Pancreas (tissue), 10 donors: ENCODE measurements around the gene KIAA0930. TPM values are rescaled to one million over a fixed set of nuclear protein-coding genes. Genes with fewer than 3 reads are reported as not detected.
"Not testable (repeated sequence)": the region's sequence is repeated elsewhere in the genome, so short reads cannot be mapped to it uniquely, and the experiment has no call there.

ENCODE experiments used
- ATAC-seq, 4 donors: fragments of 200-7000 bp; cut with Tn5 transposase; one replicate each; pipeline versions ENCODE4 v1.8.0 to v1.9.1; 2020; ENCODE audit warnings: mild to moderate bottlenecking in 4 of 4, moderate library complexity in 4 of 4
- DNase-seq, 6 donors: peaks; one replicate each; pipeline ENCODE4 v3.0.0-alpha.2; 2020
- FAIRE-seq: peaks from 2 replicates; lab custom pipeline; 2012; peaks lifted over from hg19 to GRCh38; lab: Jason Lieb, UNC
- H3K27ac ChIP-seq, 4 donors: fragments of 200-600 bp; sonication (generic); 1 replicate in 3 of 4; 2 replicates in 1 of 4; pipeline versions ENCODE4 v1.5.0 to v1.8.0; 2020
- H3K27me3 ChIP-seq, 4 donors: fragments of 200-600 bp; one replicate each; pipeline ENCODE4 v1.8.0; 2021
- H3K36me3 ChIP-seq, 3 donors: fragments of 200-600 bp; sonication (generic) in 1 of 3; one replicate each; pipeline versions ENCODE4 v1.5.0 to v1.8.0; 2020 to 2021
- H3K4me1 ChIP-seq, 3 donors: fragments of 200-600 bp; one replicate each; pipeline ENCODE4 v1.8.0; 2021
- H3K4me3 ChIP-seq, 4 donors: fragments of 200-600 bp; sonication (generic) in 2 of 4; one replicate each; pipeline versions ENCODE4 v1.5.0 to v1.8.0; 2020 to 2021
- H3K9me3 ChIP-seq, 4 donors: fragments of 200-600 bp; one replicate each; pipeline ENCODE4 v1.8.0; 2021
- WGBS, 2 donors: extraction: QIAGEN DNeasy Blood & Tissue Kit; methylation state at CpG; one replicate each; pipeline ENCODE4 v1.1.7; 2013; 5-methylcytosine and 5-hydroxymethylcytosine counted together
- intact Hi-C, 3 donors: fragments of 100-400 bp; cut with DNase I; formaldehyde crosslinking; loops; one replicate each; pipeline versions ENCODE4 v1.11.1 to v1.14.2; 2022
- polyA plus RNA-seq, 2 donors: library from polyadenylated mRNA; stranded (reverse); fragments of 200-250 nt; gene quantifications; one replicate each; pipeline ENCODE4 v1.2.3, GENCODE V29; 2013
- total RNA-seq, 6 donors: library from RNA; stranded (reverse); fragmentation: NEBNext Ultra II Directional in 4 of 6; extraction: Animal tissue kit (Norgen Biotek cat#: 25700) in 4 of 6; gene quantifications; one replicate each; pipeline versions ENCODE4 v1.2.1 to v1.2.4, GENCODE V29; 2021 to 2023
- TF ChIP-seq, protein P1 (sequence below), 4 donors: fragments of 200-600 bp; sonication (generic) in 3 of 4; IDR thresholded peaks; one replicate each; pipeline versions ENCODE4 v1.5.0 to v1.8.0; 2021; ENCODE audit warnings: antibody characterized with exemption in 4 of 4
- donor health status: healthy with polysubstance abuse.
- donor health status: DM: no; HTN: no; CAD: no; lungs with moderate emphysema.
- donor health status: DM: no; HTN: no; CAD: no.
- donor health status: control.
- donor health status: control.
- donor health status: Bipolar disorder and iron deficiency.
- donor health status: DM: yes; HTN: yes; CAD: no.
- donor health status: DM: no; HTN: no; CAD: no.
- donor health status: DM: no; HTN: no; CAD: no.
- donor health status: DM: yes; HTN: yes; CAD: no.

The KIAA0930 gene
- total and polyA plus RNA-seq, 8 donors = 14.6 to 36.8 (median 20.0) TPM

DNA sequence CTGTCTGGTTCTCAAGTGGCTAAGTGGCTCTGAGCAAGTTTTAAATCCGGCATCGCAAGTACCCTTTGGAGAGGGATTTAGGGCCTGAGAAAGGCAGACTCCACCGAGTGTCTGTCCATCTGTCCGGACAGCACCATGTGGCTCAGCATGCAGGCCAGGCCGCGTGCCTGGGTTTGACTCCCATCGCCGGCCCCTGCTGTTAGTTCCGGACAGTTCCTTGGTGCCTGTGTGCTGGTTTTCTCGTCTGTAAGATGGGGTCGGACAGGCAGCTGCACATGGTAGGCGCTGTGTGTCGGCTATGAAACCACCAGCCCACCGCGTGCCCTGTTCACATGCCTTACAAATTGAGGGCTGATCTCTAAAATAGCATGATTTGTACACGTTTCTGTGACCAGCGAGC is 46.0 kb downstream of the KIAA0930 start:
- TF ChIP-seq, protein P1, sequence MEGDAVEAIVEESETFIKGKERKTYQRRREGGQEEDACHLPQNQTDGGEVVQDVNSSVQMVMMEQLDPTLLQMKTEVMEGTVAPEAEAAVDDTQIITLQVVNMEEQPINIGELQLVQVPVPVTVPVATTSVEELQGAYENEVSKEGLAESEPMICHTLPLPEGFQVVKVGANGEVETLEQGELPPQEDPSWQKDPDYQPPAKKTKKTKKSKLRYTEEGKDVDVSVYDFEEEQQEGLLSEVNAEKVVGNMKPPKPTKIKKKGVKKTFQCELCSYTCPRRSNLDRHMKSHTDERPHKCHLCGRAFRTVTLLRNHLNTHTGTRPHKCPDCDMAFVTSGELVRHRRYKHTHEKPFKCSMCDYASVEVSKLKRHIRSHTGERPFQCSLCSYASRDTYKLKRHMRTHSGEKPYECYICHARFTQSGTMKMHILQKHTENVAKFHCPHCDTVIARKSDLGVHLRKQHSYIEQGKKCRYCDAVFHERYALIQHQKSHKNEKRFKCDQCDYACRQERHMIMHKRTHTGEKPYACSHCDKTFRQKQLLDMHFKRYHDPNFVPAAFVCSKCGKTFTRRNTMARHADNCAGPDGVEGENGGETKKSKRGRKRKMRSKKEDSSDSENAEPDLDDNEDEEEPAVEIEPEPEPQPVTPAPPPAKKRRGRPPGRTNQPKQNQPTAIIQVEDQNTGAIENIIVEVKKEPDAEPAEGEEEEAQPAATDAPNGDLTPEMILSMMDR (IDR thresholded peaks at IDR 0.05) = no peak
- intact Hi-C loops = no loop called here
- FAIRE-seq (no peak), DNase-seq (peak in 1 of 6 donors; percentile 5), ATAC-seq (no peak)
- no peaks in the 10 kb centered on the region for H3K9me3 ChIP-seq
- no peaks in the 10 kb centered on the region for H3K4me1 ChIP-seq
- H3K27ac ChIP-seq = no peak overlapping the region
- WGBS, 2 donors = 87 to 91% methylated on average over 17 of the region's 17 CpGs
- no peaks in the 10 kb centered on the region for H3K27me3 ChIP-seq
- peaks cover 0 to 20% (median 6%) of the 10 kb centered on the region in 3 donors for H3K36me3 ChIP-seq
- H3K4me3 ChIP-seq = no peak overlapping the region

DNA sequence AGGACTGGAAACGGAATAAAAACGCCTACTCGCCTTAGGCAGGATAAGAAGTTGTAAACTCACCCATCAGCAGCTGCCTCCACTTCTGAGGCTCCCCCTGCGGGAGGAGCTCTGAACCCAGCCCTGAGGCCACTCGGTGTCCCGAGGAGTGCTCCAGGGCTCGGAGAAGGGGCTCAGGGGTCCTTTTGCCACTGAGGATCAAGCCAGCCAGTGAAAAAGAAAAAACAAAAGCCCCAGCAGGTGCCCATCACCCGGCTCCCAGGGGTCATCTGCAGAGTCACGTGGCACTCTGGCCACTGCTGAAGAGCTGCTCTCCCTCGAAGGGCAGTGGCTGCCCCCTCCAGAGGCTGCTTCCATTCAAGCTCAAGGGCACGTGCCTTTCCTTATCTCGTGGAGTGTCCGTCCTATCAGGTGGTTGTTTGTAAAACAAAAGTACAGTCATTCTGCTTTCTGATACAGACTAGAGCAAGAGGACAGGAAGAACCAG is 48.0 kb downstream of the KIAA0930 start:
- 52 to 56% methylated on average over 13 of the region's 13 CpGs for whole genome bisulfite sequencing, 2 donors
- peak in 2 of 6 donors; percentile 6 to 8 for DNase-seq
- Histone ChIP-seq H3K4me1 (no peaks in the 10 kb centered on the region), H3K27me3 (no peaks in the 10 kb centered on the region), H3K27ac (no peak overlapping the region), H3K9me3 (no peaks in the 10 kb centered on the region), H3K36me3 (peaks cover 0 to 12% (median 0%) of the 10 kb centered on the region in 3 donors), H3K4me3 (no peak overlapping the region)
- TF ChIP-seq, protein P1 (IDR thresholded peaks at IDR 0.05) = no peak
- ATAC-seq = peak in 2 of 4 donors; percentile 10 to 18
- intact Hi-C loops = no loop called here
- no peak for FAIRE-seq

DNA sequence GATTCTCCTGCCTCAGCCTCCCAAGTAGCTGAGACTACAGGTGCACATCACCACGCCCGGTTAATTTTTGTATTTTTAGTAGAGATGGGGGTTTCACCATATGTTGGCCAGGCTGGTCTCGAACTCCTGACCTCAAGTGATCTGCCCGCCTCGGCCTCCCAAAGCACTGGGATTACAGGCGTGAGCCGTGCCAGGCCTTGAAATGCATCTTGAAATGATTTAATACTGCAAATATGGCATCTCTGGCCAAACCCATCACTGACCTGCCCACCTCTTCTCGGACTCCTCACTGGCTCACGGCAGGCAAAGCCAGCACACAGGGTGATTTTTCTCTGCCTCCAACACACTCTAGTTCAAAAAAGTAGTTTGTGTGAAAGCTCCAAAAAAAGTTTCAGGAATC is 48.9 kb downstream of the KIAA0930 start:
- H3K4me3 ChIP-seq, ATAC-seq, H3K4me1 ChIP-seq, H3K9me3 ChIP-seq, H3K27ac ChIP-seq, DNase-seq, FAIRE-seq, H3K27me3 ChIP-seq, intact Hi-C loops: not testable (repeated sequence)
- peaks cover 0 to 12% (median 0%) of the 10 kb centered on the region in 3 donors for H3K36me3 ChIP-seq
- WGBS, 2 donors = 83 to 96% methylated on average over 9 of the region's 9 CpGs

DNA sequence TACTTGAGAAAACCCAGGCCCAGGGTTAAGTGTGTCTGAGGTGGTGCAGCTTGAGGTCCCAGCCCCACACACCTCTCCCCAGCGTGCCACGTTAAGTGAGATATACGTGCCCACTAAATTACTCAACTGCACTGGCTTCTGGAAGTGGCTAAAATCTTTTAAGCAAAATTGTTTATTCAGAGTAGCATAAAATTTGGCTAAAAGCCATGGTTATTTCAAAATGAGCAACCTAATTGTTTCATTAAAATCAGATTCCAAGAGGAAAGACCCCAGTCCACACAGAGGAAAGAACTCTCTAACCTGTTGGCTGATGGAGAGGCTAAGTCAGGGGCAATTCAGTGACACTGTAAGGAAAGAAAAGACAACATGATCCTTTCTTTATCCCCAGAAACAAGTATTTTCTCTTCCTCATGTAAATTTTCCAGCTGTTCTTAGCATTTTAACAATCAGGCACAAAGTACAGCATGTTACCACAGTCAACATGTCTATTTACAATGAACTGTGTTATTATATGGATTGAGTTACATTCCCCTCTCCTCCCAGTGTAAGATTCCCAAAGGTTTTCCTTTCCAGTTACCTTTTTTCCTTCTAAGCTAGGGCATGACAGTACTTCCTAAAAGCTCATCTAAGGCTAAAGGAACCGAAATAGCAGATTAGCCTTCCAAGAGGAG is 50.4 kb downstream of the KIAA0930 start:
- TF ChIP-seq, protein P1 (IDR thresholded peaks at IDR 0.05) = no peak
- Histone ChIP-seq H3K4me3 (no peak overlapping the region), H3K4me1 (no peaks in the 10 kb centered on the region), H3K9me3 (no peaks in the 10 kb centered on the region), H3K27me3 (no peaks in the 10 kb centered on the region), H3K27ac (no peak overlapping the region), H3K36me3 (peaks cover 0 to 11% (median 0%) of the 10 kb centered on the region in 3 donors)
- FAIRE-seq = no peak
- intact Hi-C loops = no loop called here
- no peak for ATAC-seq
- WGBS, 2 donors = 84 to 85% methylated on average over 4 of the region's 4 CpGs
- DNase-seq = no peak

DNA sequence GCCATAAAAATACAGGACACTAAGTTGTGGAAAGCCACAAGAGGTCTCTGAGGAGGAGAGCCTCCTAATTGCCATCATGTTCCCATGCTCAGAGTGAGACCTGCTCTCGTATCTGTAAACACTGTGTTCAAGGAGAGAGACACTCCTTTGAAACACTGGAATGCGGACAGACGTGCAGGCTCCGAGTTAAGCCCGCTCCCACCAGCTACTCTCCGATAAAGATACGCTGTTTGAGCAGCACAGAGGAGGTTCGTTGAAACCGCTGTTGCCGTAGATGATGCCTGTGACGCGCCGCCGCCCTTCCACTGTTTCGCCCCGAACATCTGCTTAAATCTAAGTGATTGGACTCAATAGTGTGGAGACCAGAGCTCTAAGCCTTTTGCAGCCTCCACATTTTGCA is 51.9 kb downstream of the KIAA0930 start:
- no peaks in the 10 kb centered on the region for H3K4me1 ChIP-seq
- no peak overlapping the region for H3K4me3 ChIP-seq
- H3K36me3 ChIP-seq = peaks cover 0 to 14% (median 0%) of the 10 kb centered on the region in 3 donors
- no peak overlapping the region for H3K27ac ChIP-seq
- FAIRE-seq = no peak
- ATAC-seq = no peak
- no peaks in the 10 kb centered on the region for H3K27me3 ChIP-seq
- intact Hi-C loops = no loop called here
- TF ChIP-seq, protein P1 (IDR thresholded peaks at IDR 0.05) = no peak
- peak in 2 of 6 donors; percentile 5 to 13 for DNase-seq
- H3K9me3 ChIP-seq = no peaks in the 10 kb centered on the region
- WGBS, 2 donors = 76 to 82% methylated on average over 16 of the region's 16 CpGs
